Fibroblast of the aortic adventitia (primary cell): ENCODE data around the gene GBGT1. TPM values are rescaled to one million over a fixed set of nuclear protein-coding genes. Genes with fewer than 3 reads are reported as not detected.

ENCODE experiments used
- DNase-seq: peaks from one replicate; pipeline ENCODE4 v3.0.0-alpha.2; 2010; ENCODE audit warnings: low read depth
- H3K4me3 ChIP-seq: 2 replicates; pipeline ENCODE4 v1.5.1; 2011; ENCODE audit warnings: low read depth, mild to moderate bottlenecking, control low read depth, low read length, moderate library complexity
- total RNA-seq: library from RNA; depleted of rRNA; stranded (reverse); fragments of >200 nt; gene quantifications from 2 replicates; pipeline ENCODE4 v1.2.3, GENCODE V29; 2012; ENCODE audit warnings: low replicate concordance
- TF ChIP-seq, protein P1 (sequence below): IDR thresholded peaks from 2 replicates; pipeline ENCODE4 v1.5.1; 2011; ENCODE audit warnings: mild to moderate bottlenecking, low read length, control low read depth, inconsistent platforms; ENCODE audit not compliant: insufficient read depth

GBGT1 gene
- total RNA-seq, 1 donor, result 1.6 TPM

DNA sequence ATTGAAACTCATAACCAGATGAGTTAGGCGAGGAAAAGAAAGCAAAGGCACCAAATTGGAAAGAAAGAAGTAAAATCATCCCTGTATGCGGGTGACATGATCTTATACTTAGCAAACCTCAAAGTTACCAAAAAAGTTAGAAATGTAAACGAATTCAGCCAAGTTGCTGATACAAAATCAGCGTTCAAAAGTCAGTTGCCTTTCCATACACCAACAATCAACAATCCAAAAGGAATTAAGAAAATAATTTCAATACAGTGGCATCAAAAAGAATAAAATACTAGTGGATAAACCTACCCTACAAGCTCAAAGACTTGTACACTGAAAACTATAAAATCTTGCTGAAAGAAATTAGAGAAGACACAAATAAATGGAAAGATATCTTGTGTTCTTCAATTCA is 30.9 kb upstream of the GBGT1 start:
- TF ChIP-seq, protein P1, sequence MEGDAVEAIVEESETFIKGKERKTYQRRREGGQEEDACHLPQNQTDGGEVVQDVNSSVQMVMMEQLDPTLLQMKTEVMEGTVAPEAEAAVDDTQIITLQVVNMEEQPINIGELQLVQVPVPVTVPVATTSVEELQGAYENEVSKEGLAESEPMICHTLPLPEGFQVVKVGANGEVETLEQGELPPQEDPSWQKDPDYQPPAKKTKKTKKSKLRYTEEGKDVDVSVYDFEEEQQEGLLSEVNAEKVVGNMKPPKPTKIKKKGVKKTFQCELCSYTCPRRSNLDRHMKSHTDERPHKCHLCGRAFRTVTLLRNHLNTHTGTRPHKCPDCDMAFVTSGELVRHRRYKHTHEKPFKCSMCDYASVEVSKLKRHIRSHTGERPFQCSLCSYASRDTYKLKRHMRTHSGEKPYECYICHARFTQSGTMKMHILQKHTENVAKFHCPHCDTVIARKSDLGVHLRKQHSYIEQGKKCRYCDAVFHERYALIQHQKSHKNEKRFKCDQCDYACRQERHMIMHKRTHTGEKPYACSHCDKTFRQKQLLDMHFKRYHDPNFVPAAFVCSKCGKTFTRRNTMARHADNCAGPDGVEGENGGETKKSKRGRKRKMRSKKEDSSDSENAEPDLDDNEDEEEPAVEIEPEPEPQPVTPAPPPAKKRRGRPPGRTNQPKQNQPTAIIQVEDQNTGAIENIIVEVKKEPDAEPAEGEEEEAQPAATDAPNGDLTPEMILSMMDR, result no peak
- DNase-seq, result no peak
- no peak overlapping the region for H3K4me3 ChIP-seq

DNA sequence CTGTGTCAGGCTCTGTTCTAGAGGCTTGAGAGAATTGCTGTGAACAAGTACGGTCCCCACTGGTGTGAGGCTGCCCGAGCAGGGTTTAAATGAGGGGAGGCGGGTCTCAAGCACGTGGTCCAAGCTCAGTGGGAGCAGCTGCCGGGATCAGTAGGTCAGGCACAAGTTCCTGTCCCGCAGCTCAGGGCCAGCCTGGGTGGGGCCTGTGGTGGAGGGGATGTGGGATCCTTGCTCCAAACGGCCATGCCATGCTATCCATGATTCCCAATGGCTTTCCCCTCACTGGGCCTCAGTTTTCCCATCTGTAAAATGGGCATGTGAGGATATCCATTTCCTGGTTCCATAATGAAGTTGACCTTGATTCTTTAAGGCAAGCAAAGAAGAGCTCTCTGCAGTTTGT is 28.3 kb upstream of the GBGT1 start:
- DNase-seq, result no peak
- TF ChIP-seq, protein P1, result no peak
- no peak overlapping the region for H3K4me3 ChIP-seq

DNA sequence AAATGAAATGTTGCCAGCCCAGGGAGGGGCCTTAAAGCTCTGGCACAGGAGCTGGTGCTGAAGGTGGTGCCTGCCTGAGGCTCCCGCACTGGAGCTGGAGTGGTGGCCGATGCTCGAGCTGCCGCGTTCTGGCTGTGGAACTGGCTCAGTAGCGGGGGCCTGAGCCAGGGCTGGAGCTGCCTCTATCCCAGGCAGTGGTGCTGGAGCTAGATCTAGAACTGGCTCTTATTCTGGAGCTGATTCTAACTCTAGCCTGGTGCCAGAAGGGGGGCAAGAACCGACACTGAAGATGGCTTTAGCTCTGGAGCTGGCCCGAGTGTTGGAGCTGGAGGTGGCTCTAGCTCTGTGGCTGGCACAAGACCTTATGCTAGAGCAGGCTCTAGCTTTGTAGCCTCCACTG is 26.1 kb upstream of the GBGT1 start:
- H3K4me3 ChIP-seq, result no peak overlapping the region
- TF ChIP-seq, protein P1, result no peak
- DNase-seq, result no peak

DNA sequence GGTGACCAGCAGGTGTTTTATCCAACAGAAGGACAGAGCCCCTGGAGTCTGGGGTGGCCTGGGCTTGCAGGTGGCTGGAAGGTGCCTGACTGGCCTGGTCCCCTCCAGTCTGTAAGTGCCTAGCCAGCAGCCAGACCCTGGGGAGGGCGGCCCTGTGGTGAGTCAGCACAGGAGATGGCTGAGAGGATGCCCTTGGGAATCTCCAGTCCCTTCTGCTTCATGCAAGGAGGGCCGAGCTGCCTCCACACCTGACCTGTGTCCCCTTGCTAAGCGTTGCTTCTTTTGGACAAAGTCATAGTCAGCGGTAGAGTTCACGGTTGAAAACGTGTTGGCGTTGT is 25.1 kb upstream of the GBGT1 start:
- no peak overlapping the region for H3K4me3 ChIP-seq
- no peak for DNase-seq
- TF ChIP-seq, protein P1, result no peak

DNA sequence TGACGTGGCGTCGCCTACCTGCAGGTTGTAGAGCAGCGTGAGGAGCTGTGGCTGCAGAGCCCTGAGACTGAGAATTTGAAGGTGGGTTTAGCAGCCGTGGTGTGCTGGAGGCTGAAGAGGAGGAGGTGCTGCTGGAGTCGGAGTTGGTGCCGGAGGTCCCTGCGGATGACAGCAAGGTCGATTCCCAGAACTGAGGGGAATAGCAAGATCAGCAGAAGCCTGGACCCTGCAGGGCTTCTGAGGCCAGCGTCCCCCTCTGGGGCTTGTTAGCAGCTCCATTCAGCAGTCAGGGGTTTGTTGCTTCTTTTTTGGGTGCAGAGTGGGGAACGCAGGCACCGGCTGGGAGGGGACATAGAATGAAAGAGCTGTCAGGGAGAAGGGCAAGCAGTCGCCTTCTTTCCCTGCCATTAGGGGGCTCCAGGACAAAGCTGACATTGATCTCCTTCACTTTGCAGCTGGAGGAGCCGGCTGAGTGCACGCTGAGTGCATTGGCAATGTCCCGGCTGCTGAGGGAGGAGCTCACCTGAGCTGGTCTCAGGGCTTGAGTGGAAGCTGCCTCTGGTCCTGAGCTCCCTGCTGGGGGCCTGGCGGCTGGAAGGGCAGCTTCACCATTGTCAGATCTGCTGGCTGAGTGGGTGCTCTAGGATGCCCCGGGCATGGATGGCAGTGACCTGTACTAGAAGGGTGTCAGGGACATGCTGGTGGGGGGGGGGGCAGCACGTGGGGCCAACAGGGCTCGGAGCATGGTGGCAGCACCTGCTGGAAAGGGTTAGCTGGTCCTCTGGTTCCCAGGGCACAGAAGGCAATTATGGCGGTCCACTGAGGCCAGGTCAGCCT is 24.5 kb upstream of the GBGT1 start:
- H3K4me3 ChIP-seq, result no peak overlapping the region
- TF ChIP-seq, protein P1, result no peak
- no peak for DNase-seq

DNA sequence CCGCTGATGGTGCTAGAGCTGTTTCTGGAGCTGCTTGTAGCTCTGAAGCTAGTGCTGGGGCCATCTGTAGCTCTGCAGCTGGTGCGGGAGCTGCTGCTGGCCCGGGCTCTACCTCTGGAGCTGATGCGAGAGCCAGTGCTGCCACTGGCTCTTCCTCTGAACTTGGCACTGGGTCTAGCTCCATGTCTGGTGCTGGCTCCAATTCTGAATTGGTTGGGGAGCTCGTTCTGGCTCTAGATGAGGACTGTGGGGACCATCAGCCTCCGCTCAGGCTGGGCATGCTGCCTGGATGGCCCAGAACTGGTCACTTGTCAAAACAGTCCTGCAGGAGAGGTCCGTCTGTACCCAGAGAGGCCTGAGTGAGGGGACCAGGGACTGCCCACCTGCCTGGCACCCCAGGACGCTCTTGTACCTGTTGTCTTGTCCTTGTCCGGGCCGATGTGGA is 23.9 kb upstream of the GBGT1 start:
- TF ChIP-seq, protein P1, result no peak
- DNase-seq, result no peak
- H3K4me3 ChIP-seq, result no peak overlapping the region

DNA sequence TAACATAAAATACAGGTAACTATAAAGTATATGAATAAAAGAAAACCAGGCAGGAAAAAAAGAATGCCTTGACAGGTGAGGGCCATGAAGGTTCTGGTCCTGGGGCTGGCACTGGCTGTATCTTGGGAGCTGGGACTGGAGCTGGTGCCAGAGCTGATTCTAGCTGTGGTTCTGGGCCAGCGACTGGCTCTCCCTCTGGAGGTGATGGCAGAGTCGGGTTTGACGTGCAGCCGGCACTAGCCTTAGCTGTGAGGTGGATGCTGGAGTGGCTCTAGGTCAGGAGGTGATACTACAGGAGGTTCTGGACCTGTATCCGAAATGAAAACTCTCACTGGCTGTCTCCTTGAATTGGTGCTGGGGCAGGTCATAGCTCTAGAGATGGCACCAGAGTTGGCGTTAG is 23.0 kb upstream of the GBGT1 start:
- no peak overlapping the region for H3K4me3 ChIP-seq
- TF ChIP-seq, protein P1, result no peak
- no peak for DNase-seq
